NB4 (cell line): ENCODE results near the gene RBM25.
A peak's percentile ranks its signal among the peaks of the same experiment; 100 is the strongest.

ENCODE experiments used
- CTCF ChIP-seq: IDR thresholded peaks from one replicate; pipeline ENCODE4 v1.5.1; 2012; ENCODE audit warnings: low read depth, low read length
- MYC ChIP-seq: IDR thresholded peaks from 2 replicates; pipeline ENCODE4 v1.6.1; 2011; ENCODE audit warnings: low read depth, low read length
- POLR2A ChIP-seq: IDR thresholded peaks from 2 replicates; pipeline ENCODE4 v1.6.1; 2011; ENCODE audit warnings: mild to moderate bottlenecking; ENCODE audit not compliant: insufficient read length; ENCODE audit errors: extremely low read depth
- TF ChIP-seq, protein P1 (sequence below): IDR thresholded peaks from 2 replicates; pipeline ENCODE4 v1.6.1; 2011; ENCODE audit warnings: low read depth, low read length

- TF ChIP-seq CTCF (peak; percentile 4), MYC (peak; percentile 87), POLR2A (peak; percentile 97)
- TF ChIP-seq, protein P1, sequence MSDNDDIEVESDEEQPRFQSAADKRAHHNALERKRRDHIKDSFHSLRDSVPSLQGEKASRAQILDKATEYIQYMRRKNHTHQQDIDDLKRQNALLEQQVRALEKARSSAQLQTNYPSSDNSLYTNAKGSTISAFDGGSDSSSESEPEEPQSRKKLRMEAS: peak; percentile 75; the same call in 1 of the 2 replicates
Observed at GRCh38 chr14:73058224-73058921, at the start of gene RBM25.
